Activated naive CD8-positive, alpha-beta T cell (primary cell): ENCODE results near the gene RGS9.

Experiments used
- H3K27ac Mint-ChIP-seq: one replicate; pipeline ENCODE4 v1.8.0; 2021; ENCODE audit warnings: mixed read lengths
- H3K27me3 Mint-ChIP-seq: one replicate; pipeline ENCODE4 v1.8.0; 2021; ENCODE audit warnings: mixed read lengths
- H3K36me3 Mint-ChIP-seq: one replicate; pipeline ENCODE4 v1.8.0; 2021; ENCODE audit warnings: mixed read lengths
- H3K4me1 Mint-ChIP-seq: one replicate; pipeline ENCODE4 v1.8.0; 2021; ENCODE audit warnings: low read depth, mixed read lengths
- H3K4me3 Mint-ChIP-seq: one replicate; pipeline ENCODE4 v1.8.0; 2021; ENCODE audit warnings: mild to moderate bottlenecking, mixed read lengths
- H3K9me3 Mint-ChIP-seq: one replicate; pipeline ENCODE4 v1.8.0; 2021; ENCODE audit warnings: low read depth, mixed read lengths

The RGS9 gene

DNA sequence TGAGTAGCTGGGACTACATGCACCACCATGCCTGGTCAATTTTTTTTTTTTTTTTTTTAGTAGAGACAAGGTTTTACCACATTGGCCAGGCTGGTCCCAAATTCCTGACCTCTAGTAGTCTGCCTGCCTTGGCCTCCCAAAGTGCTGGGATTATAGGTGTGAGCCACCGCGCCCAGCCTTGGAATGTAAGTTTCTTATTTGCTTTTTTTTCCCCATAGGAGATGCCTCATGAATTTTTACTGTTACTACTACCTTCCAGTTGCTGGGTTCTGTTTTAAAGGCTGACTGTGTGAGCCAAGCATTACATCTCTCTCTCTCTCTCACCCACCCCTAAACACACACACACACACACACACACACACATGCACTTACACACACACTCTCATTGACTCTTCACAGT is 112.6 kb downstream of the RGS9 start:
- Mint-ChIP-seq H3K27me3 (peaks cover 22% of the 10 kb centered on the region), H3K36me3 (no peaks in the 10 kb centered on the region), H3K4me1 (no peaks in the 10 kb centered on the region), H3K4me3 (no peak overlapping the region), H3K27ac (no peak overlapping the region), H3K9me3 (no peaks in the 10 kb centered on the region)

DNA sequence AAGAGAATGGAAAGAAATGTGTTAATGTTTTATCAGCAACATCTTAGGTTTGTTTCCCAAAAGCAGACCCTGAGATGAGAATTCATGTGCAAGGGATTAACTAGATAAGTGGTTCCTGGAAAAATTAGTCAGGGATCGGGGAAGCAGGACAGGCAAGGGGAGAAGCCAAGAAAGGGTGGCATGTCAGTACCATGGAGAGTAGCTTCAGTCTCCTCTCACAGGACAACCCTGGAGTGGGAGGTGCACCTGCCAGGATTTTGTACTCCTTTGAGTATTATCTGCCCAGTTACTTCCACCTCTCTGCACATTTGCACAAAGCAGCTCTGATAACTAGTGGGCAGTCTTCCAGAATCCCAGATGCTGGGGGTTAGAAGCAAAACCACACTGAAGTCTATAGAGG is 117.0 kb downstream of the RGS9 start:
- Mint-ChIP-seq H3K9me3 (peaks cover 5% of the 10 kb centered on the region), H3K27ac (no peak overlapping the region), H3K4me1 (no peaks in the 10 kb centered on the region), H3K27me3 (peaks cover 25% of the 10 kb centered on the region), H3K36me3 (peaks cover 7% of the 10 kb centered on the region), H3K4me3 (no peak overlapping the region)

DNA sequence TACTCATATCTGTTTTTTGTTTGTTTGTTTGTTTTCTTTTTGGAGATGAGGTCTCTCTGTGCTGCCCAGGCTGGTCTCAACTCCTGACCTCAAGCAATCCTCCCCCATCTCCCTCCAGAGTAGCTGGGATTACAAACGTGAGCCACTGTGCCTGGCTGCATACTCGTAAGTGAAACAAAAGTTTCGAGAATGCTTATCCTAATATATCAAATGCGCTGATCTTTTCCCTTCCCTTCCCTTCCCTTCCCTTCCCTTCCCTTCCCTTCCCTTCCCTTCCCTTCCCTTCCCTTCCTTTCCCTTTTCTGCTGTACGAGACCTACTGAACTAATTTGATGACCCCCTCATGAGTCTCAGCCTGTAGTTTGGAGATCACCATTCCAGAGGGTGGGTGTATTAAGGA is 122.1 kb downstream of the RGS9 start:
- peaks cover 5% of the 10 kb centered on the region for H3K27me3 Mint-ChIP-seq
- H3K4me1 Mint-ChIP-seq: peaks cover 13% of the 10 kb centered on the region
- no peak overlapping the region for H3K4me3 Mint-ChIP-seq
- H3K36me3 Mint-ChIP-seq: peaks cover 7% of the 10 kb centered on the region
- no peak overlapping the region for H3K27ac Mint-ChIP-seq
- peaks cover 5% of the 10 kb centered on the region for H3K9me3 Mint-ChIP-seq

DNA sequence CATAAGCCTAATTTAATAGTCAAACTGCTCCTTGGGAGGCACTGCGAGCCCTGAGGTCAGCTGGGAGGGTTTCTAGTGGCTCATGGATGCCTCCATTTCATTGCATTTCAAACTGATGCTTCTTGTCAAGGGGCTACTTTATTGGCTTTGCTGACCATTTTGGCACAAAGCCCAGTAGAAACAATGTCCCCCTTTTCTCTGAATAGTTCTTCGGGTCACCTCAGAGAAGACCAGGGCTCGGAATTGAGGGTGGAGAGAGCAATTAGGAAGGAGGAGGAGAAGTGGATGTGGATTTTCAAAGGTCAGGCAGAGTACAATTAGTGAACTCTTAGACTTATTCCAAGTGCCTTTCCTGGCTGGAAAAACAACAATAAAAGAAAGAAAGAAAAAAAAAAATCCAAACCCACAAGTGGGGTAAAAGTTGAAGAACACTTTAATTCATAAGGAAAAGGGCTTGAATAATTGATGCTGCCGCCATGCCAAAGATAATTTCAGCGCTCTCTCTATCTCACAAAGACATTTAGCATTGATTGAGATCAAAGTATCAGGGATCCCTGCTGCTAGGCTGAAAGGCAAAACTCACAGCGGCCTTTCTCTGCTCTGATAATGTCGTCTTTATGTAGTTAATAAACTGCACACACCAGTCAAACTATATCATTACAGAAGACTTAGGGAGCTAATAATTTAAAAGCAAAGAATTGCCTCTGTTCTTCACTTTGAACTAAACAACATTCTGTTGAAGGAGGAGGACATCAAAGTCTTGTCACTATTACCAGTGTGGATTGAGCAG is 122.7 kb downstream of the RGS9 start:
- Mint-ChIP-seq H3K36me3 (peaks cover 7% of the 10 kb centered on the region), H3K27ac (no peak overlapping the region), H3K4me3 (no peak overlapping the region), H3K9me3 (peaks cover 5% of the 10 kb centered on the region), H3K4me1 (peaks cover 13% of the 10 kb centered on the region), H3K27me3 (peaks cover 3% of the 10 kb centered on the region)

DNA sequence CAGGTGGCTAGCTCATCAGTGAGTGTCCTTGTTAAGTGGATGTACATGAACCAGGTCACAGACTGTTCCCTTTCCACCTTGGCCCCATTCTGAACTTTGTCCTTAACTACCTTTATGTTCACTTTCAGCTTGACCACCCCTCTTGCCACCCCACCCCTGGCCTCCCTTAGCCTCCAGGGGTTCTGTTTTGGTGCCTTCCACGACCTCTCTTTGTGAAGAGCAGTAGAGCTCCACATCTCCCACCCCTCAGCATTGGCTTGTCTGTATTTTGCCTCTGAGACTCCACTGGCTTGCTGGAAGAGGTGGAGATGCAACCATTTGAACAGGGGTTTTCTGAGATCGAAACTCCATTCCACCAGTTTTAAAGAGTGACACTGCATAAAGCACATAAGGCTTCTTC is 123.5 kb downstream of the RGS9 start:
- H3K27me3 Mint-ChIP-seq: peaks cover 3% of the 10 kb centered on the region
- H3K36me3 Mint-ChIP-seq: peaks cover 7% of the 10 kb centered on the region
- H3K9me3 Mint-ChIP-seq: peaks cover 5% of the 10 kb centered on the region
- H3K27ac Mint-ChIP-seq: no peak overlapping the region
- H3K4me3 Mint-ChIP-seq: no peak overlapping the region
- H3K4me1 Mint-ChIP-seq: peaks cover 21% of the 10 kb centered on the region

DNA sequence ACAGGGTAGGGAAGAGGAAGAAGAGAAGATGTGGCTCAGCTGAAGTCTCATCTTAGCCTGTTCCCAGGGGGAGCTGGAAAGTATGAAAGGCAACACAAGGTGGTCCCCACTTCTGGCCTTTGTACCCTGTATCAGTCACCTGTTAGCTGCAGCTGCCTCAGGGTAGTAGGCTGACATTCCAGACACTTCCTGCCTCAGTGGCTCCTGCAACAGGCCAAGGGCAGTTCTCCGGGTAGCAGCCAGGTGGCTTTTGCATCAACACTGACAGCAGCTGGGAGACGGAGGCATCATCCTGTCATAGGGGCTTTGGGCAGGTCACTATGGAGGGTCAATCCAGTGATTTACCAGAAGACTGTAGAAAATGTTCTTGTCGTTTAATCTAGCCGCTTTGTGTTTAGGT is 124.0 kb downstream of the RGS9 start:
- no peak overlapping the region for H3K27ac Mint-ChIP-seq
- H3K4me3 Mint-ChIP-seq: no peak overlapping the region
- peaks cover 26% of the 10 kb centered on the region for H3K4me1 Mint-ChIP-seq
- peaks cover 6% of the 10 kb centered on the region for H3K36me3 Mint-ChIP-seq
- H3K27me3 Mint-ChIP-seq: peaks cover 3% of the 10 kb centered on the region
- peaks cover 9% of the 10 kb centered on the region for H3K9me3 Mint-ChIP-seq

DNA sequence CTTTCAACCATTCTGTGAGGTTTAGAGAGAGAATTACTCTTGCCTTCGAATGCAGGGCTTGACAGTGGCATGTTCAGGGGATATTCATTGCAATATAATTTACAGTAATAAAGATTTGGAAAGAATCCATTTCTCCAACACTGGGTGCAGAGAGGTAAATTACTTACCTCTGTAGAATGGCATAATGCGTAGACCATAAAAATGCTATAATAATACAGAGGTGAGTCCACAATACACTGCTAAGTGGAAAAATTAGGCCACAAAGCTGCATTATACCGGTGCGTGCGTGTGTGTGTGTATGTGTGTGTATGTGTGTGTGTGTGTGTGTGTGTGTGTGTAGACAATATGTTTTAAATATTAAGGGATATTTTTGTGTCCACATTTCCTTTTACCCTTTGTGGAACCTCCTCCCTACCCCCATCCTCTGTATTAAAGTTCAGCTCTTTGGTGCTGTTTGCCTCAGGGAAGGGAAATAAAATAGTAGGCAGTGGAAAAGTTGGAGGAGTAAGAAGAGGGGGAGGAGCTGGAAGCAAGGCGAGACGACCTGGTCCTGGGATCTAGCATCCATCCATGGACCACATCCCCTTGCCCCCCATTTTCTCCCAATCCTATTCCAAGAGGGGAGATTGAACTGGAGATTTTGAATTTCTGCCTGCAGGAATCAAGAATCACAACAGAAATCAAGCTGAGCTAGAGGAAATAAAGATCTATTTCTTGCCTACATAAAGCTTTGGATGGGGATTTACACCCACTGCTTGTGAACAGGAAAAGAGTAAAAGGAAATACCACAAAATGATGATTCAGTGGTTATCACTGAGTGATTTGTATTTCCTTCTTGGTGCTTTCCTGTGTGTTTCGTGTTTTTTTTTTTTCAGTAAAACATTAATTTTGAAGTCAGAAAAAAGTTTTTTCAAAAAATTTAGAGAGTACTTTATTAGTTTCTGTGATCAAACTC is 124.8 kb downstream of the RGS9 start:
- H3K4me3 Mint-ChIP-seq: no peak overlapping the region
- peaks cover 3% of the 10 kb centered on the region for H3K36me3 Mint-ChIP-seq
- peaks cover 26% of the 10 kb centered on the region for H3K4me1 Mint-ChIP-seq
- H3K27me3 Mint-ChIP-seq: no peaks in the 10 kb centered on the region
- peaks cover 6% of the 10 kb centered on the region for H3K9me3 Mint-ChIP-seq
- H3K27ac Mint-ChIP-seq: no peak overlapping the region

DNA sequence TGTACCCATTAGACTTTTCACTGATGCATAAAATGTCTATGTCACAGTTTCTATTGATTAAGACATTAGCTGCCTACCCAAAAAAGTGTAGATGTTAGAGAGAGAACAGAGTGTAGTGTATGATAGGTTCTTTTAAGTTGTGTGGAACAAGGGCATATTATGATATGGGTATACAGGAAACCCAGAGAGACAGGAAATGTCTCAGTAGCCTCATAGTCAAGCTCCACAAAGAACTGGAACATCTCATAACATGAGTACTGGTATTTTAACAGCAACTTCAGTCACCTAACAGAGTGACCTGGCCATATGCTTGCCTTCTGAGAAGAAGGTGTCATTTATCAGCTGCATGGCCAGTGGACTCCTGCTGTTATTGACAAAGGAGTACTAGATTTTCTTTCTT is 128.1 kb downstream of the RGS9 start:
- Mint-ChIP-seq H3K4me1 (peaks cover 26% of the 10 kb centered on the region), H3K9me3 (peaks cover 6% of the 10 kb centered on the region), H3K4me3 (no peak overlapping the region), H3K27ac (no peak overlapping the region), H3K27me3 (no peaks in the 10 kb centered on the region), H3K36me3 (peaks cover 3% of the 10 kb centered on the region)

DNA sequence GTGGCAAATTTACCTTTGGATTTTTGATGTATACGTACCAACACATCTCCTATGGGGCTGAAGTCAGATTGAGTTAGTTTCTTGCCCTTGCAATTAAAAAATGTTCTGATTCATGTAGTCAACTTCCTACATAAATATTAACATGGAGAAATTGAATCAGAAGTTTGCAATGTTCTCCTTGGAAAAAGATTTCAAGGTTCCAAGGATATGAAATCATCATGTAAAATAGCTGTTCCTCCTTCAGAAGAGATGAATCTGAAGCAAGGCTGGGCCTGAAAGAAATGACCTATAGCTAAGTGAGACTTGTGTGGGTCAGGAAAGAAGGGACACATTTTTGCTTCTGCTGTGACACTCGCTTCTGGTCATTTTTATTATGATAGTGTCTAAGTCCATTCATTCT is 131.7 kb downstream of the RGS9 start:
- Mint-ChIP-seq H3K9me3 (peaks cover 6% of the 10 kb centered on the region), H3K4me1 (peaks cover 13% of the 10 kb centered on the region), H3K36me3 (peaks cover 3% of the 10 kb centered on the region), H3K27me3 (no peaks in the 10 kb centered on the region), H3K27ac (no peak overlapping the region), H3K4me3 (no peak overlapping the region)

DNA sequence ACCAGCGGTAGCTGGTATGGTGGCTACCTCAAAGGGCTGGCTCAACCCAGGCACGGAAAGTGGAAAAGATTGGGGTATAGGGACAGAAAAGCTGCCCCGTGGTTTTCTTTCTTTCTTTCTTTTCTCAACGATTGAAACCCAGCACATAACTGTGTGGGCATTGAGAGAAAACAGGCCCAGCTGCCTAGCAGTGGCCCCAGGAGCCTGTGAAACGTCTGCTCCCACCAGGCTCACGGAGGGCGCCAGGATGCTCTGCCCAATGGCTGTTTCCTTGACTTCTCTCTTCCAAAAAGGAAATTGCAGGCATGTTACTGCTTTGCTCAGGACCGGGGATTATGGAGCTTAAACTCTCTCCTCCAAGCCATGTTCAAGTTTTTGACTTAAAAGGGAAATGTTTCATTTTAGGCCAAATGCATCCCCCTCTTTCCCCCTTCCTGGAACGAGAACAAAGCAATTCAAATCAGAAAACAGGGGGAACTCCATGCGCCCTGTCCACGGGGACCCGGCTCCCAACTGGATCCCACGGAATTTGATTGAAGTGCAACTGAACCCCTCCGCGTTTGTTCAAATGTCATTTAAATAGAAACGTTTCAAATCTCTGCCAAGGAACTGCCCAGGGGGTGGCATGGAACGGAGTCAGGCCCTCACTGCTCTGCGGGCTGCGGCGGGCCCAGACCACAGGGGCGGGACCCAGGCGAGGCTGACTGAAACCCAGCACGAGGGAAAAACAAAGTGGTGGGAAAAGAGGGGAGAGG is 133.5 kb downstream of the RGS9 start:
- Mint-ChIP-seq H3K4me3 (no peak overlapping the region), H3K9me3 (peaks cover 5% of the 10 kb centered on the region), H3K36me3 (peaks cover 3% of the 10 kb centered on the region), H3K4me1 (peaks cover 5% of the 10 kb centered on the region), H3K27ac (no peak overlapping the region), H3K27me3 (peaks cover 2% of the 10 kb centered on the region)

DNA sequence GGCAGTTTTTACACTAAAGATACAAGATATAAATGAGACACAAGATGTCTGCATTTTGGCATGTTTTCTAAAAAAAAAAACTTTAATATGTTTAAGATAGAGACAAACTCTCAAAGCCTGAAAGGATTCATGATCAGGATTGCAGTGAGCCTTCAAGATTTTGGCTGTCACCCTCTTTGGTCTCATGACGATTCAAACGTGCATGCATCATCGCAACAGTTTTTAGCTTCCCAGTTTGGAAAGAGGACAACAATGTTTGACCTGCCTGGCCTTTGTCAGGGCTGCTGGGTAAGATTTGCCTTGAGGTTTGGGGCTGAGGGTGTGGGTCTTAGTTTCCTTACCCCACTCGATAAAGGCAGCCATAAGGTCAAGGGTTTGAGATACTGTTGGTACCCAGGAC is 134.1 kb downstream of the RGS9 start:
- H3K4me3 Mint-ChIP-seq: no peak overlapping the region
- peaks cover 2% of the 10 kb centered on the region for H3K27me3 Mint-ChIP-seq
- H3K9me3 Mint-ChIP-seq: no peaks in the 10 kb centered on the region
- H3K4me1 Mint-ChIP-seq: no peaks in the 10 kb centered on the region
- H3K36me3 Mint-ChIP-seq: peaks cover 3% of the 10 kb centered on the region
- H3K27ac Mint-ChIP-seq: no peak overlapping the region
